GM21447 (cell line): ENCODE data around the gene DNM1L.

Experiments
- ATAC-seq: cut with Tn5 transposase; IDR thresholded peaks from one replicate; pipeline ENCODE4 v1.9.1; 2021; ENCODE audit not compliant: unreplicated experiment

The DNM1L gene

GRCh38 chr12:32679091-32679919 is at the start of gene DNM1L:
DNM1L (plus strand) TSS chr12:32679301; CDS start chr12:32679364, 63 bp downstream.
- ATAC-seq = peak; percentile 95

DNA sequence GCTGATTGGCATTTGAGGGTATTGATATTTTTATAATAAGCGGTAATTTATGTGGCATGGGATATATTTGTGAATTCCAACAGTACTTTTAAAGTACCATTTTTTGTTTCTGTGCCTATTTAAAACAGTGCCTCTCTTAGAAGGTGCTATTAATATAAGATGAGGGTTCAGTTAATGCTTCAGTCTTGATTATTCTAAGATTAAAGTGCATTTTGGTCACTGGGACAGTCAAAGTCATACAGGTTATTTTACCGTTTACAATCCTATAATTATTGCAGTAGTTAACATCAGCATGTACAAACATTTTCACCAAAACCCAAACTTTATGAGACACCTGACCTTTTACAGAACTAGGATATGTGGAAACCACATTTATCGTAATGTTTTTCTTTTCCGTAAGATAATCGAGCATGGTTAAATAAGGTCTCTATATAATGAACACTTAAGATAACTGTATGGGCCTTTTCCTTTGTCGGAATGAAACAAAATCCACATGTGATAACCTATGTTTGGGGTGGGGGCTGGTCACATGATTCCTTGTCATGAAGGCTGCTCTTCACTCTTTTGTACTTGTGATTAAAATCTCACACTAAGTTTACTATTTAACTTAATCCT is 37.7 kb upstream of the DNM1L start:
- no peak for ATAC-seq

- no peak for ATAC-seq
Observed at GRCh38 chr12:32644431-32644830, 34.7 kb upstream of the DNM1L start.

GRCh38 chr12:32647275-32647674 is 31.8 kb upstream of the DNM1L start:
- ATAC-seq = no peak

DNA sequence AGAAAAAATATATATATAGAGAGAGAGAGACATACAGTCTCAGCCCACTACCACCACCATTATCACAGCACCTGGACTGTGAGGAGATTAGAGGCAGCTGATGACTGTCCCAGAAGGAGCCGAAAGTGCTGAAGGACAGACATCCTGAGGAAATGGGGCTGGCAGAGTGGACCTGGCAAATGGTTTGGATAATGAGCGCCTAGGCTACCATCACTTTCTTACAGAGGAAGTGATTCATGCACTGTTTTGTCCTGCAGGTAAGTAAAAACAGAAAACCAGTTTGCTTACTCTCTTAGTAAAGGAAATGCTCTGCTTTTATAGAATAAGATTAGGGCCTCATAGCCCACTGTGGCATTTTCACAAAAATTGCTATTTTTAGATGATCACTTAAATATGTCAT is 28.6 kb upstream of the DNM1L start:
- no peak for ATAC-seq

GRCh38 chr12:32651151-32651955 is 27.7 kb upstream of the DNM1L start:
- ATAC-seq = no peak

- ATAC-seq = no peak
Observed at GRCh38 chr12:32651956-32652210, 27.2 kb upstream of the DNM1L start.

GRCh38 chr12:32659908-32660440 is 19.1 kb upstream of the DNM1L start:
- ATAC-seq = no peak

GRCh38 chr12:32661706-32662105 is 17.4 kb upstream of the DNM1L start:
- ATAC-seq = no peak

- no peak for ATAC-seq
Observed at GRCh38 chr12:32662665-32663064, 16.4 kb upstream of the DNM1L start.

DNA sequence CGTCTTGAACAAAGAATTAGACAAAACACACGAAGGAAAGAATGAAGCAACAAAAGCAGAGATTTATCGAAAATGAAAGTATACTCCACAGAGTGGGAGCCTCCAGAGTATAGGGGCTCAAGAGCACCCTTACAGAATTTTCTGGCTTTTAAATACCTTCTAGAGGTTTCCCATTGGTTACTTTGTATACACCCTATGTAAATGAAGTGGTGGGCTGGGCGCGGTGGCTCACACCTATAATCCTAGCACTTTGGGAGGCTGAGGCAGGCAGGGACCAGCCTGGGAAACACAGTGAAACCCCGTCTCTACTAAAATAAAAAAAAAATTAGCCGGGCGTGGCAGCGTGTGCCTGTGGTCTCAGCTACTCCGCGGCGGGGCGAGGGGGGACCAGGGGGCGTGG is 13.1 kb upstream of the DNM1L start:
- ATAC-seq = no peak

- no peak for ATAC-seq
Observed at GRCh38 chr12:32669584-32669983, 9.5 kb upstream of the DNM1L start.

- no peak for ATAC-seq
Observed at GRCh38 chr12:32671930-32672780, 6.9 kb upstream of the DNM1L start.

GRCh38 chr12:32679920-32680237 is 778 bp downstream of the DNM1L start:
- peak; percentile 6 for ATAC-seq

DNA sequence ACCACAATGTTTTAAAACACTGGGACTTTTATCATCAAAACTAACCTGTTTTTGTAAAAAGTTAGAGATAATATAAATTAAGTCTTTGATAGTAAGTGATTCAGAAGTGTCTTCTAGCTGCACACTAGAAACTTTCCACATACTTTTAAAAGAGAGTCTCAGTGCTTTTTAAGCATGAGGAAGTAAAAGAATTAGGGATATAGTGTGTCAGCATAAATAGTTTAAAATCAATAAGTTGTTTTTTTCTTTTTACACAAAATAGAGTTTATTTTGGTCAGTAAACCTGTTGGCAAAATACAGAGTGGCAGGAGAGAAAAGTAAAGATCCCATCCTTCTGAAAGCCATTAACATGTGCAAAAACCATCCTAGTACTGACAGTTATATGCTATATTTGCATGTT is 1.7 kb downstream of the DNM1L start:
- ATAC-seq = no peak

GRCh38 chr12:32681272-32681671 is 2.2 kb downstream of the DNM1L start:
- no peak for ATAC-seq

DNA sequence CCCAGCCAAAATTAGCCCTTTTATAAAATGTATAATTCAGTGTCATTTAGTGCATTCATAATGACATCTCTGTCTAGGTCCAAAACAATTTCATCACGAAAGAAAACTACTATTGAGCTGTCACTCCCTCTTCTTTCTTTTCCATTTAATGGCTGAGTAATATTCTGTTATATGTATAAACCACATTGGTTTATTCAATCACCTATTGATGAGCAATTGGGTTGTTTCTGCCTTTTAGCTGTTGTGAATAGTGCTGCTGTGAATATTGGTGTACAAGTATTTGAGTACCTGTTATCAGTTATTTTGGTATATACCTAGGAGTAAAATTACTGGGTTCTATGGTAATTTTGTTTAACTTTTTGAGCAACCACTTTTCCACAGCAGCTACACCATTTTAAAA is 7.2 kb downstream of the DNM1L start:
- ATAC-seq = no peak

DNA sequence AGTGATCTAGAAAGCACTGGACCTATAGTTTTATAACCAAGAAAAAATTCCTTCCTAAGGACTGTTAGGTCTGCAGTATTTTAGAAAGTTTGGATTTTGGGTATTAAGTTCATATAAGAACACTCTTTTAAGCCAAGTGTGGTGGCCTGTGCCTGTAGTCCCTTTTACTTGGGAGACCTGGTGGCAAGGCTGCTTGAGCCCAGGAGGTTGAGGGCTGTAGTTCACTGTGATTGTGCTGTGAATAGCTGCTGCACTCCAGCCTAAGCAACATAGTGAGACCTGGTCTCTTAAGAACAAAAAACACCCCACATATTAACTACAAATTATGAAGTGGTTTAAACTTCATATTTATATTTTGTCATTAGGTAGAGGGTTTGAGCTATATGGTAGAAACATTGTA is 9.7 kb downstream of the DNM1L start:
- no peak for ATAC-seq

- ATAC-seq = no peak
Observed at GRCh38 chr12:32690927-32691326, 11.8 kb downstream of the DNM1L start.

DNA sequence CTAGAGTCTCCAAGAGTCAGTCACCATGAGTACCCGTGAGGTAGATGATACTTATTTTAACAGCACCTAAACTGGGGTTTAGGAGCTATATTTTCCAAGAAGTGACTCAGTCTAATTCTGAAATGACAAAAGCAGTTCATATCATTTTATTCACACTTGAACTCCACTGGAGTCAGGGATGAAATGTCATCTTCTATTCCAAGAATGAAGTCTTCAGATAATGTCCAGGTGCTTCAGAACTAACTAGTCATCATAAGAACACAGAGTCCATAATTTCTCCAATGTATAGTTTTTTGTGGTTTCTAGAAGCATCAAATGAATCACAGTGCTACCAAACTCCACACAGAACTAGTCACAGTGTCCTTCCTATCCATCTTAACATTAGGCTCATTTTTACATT is 13.3 kb downstream of the DNM1L start:
- ATAC-seq = no peak

GRCh38 chr12:32693036-32693435 is 13.9 kb downstream of the DNM1L start:
- no peak for ATAC-seq
